Esophagus muscularis mucosa (tissue), 4 donors: ENCODE results near the gene PRKAR1B. TPM values are rescaled to one million over a fixed set of nuclear protein-coding genes. Genes with fewer than 3 reads are reported as not detected.

Experiments used
- DNase-seq: peaks from one replicate; pipeline ENCODE4 v3.0.0-alpha.2; 2017; ENCODE audit errors: extremely low spot score
- H3K27ac ChIP-seq, 4 donors: fragments of 200-600 bp; sonication (generic); replicated peaks in 1 of 4; 1 replicate in 3 of 4; 2 replicates in 1 of 4; pipeline ENCODE4 v1.5.1; 2016 to 2019; ENCODE audit warnings: mild to moderate bottlenecking in 1 of 4
- H3K27me3 ChIP-seq, 4 donors: fragments of 200-600 bp; sonication (generic); one replicate each; pipeline versions ENCODE4 v1.5.1 to v1.6.0; 2016 to 2019
- H3K36me3 ChIP-seq, 4 donors: fragments of 200-600 bp; sonication (generic); one replicate each; pipeline ENCODE4 v1.5.1; 2016 to 2019
- H3K4me1 ChIP-seq, 4 donors: fragments of 200-600 bp; sonication (generic); one replicate each; pipeline ENCODE4 v1.5.1; 2016 to 2019
- H3K4me3 ChIP-seq, 4 donors: fragments of 200-600 bp; sonication (generic); 1 replicate in 2 of 4; 2 replicates in 2 of 4; pipeline ENCODE4 v1.5.1; 2016 to 2019; ENCODE audit warnings: mild to moderate bottlenecking in 4 of 4, moderate library complexity in 1 of 4
- H3K9me3 ChIP-seq, 4 donors: fragments of 200-600 bp; sonication (generic); 1 replicate in 3 of 4; 2 replicates in 1 of 4; pipeline ENCODE4 v1.5.1; 2016 to 2019
- EP300 ChIP-seq: sonication (generic); formaldehyde crosslinking; IDR thresholded peaks from one replicate; pipeline ENCODE4 v1.6.1; 2017; ENCODE audit warnings: antibody characterized with exemption
- POLR2A ChIP-seq: fragments of 450-650 bp; IDR thresholded peaks from one replicate; pipeline ENCODE4 v1.6.1; 2017; ENCODE audit warnings: antibody characterized with exemption, moderate library complexity, mild to moderate bottlenecking, low read depth
- POLR2AphosphoS5 ChIP-seq, 2 donors: sonication (generic); formaldehyde crosslinking; IDR thresholded peaks; one replicate each; pipeline ENCODE4 v1.6.1; 2017; ENCODE audit warnings: antibody characterized with exemption in 2 of 2
- WGBS: methylation state at CpG from one replicate; pipeline ENCODE4 v1.1.5; 2018; 5-methylcytosine and 5-hydroxymethylcytosine counted together
- intact Hi-C: fragments of 100-400 bp; cut with DNase I; formaldehyde crosslinking; loops from one replicate; pipeline ENCODE4 v1.15.1; 2023
- total RNA-seq, 4 donors: library from RNA; depleted of rRNA; stranded (reverse); fragments of >200 nt; gene quantifications; one replicate each; pipeline versions ENCODE4 v1.1.0 to v1.2.1, GENCODE V29; 2016
- TF ChIP-seq, protein P1 (sequence below), 3 experiments: fragments of 200-600 bp in 2 of 3; fragments of 450-650 bp in 1 of 3; sonication (generic) in 2 of 3; IDR thresholded peaks; one replicate each; pipeline ENCODE4 v1.5.1; 2017 to 2019; ENCODE audit warnings: antibody characterized with exemption in 3 of 3, mild to moderate bottlenecking in 2 of 3, moderate library complexity in 1 of 3

PRKAR1B gene
- total RNA-seq, 4 donors from 2014 or later: 15.4 to 46.9 (median 31.4) TPM

DNA sequence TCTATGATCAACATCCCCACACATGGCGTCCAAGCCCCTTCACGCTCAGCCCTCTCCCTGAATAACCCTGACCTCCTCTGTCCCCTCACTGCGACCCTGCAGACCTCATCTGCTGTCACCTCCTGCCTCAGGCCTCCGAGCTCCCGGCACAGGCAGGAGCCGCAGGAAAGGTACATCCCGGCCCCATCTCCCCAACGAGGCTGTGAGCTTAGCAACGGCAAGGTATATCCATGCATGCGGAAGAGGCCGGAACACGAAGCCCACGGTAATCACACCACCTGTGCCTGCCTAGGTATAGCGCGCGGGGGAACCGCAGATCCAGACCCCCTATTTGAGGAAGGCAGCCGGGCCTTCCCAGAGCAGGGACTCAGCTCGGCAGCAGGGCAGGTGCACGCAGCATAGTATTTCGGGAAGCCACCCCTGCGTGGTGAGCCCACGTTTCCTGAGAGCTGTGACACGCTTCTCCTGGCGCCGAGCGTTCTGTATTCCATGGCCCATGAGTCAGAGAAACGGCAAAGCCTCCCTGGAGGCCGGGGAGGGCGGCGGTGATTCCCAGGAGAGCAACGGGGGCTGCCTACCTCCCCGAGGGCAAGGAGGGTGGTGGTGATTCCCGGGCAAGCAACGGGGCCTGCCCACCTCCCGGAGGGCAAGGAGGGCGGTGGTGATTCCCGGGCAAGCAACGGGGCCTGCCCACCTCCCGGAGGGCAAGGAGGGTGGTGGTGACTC lies 50.7 kb downstream of the PRKAR1B start:
- no peak for DNase-seq
- TF ChIP-seq, protein P1, sequence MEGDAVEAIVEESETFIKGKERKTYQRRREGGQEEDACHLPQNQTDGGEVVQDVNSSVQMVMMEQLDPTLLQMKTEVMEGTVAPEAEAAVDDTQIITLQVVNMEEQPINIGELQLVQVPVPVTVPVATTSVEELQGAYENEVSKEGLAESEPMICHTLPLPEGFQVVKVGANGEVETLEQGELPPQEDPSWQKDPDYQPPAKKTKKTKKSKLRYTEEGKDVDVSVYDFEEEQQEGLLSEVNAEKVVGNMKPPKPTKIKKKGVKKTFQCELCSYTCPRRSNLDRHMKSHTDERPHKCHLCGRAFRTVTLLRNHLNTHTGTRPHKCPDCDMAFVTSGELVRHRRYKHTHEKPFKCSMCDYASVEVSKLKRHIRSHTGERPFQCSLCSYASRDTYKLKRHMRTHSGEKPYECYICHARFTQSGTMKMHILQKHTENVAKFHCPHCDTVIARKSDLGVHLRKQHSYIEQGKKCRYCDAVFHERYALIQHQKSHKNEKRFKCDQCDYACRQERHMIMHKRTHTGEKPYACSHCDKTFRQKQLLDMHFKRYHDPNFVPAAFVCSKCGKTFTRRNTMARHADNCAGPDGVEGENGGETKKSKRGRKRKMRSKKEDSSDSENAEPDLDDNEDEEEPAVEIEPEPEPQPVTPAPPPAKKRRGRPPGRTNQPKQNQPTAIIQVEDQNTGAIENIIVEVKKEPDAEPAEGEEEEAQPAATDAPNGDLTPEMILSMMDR (IDR thresholded peaks at IDR 0.05): no peak
- TF ChIP-seq POLR2AphosphoS5 (IDR thresholded peaks at IDR 0.05) (no peak), EP300 (no peak), POLR2A (no peak)
- H3K9me3 ChIP-seq: no peaks in the 10 kb centered on the region
- 95% methylated on average over 37 of the region's 40 CpGs for WGBS
- intact Hi-C loops: no loop called here
- no peaks in the 10 kb centered on the region for H3K27me3 ChIP-seq
- H3K4me1 ChIP-seq: peaks cover 4 to 14% (median 11%) of the 10 kb centered on the region in 4 donors
- H3K4me3 ChIP-seq: no peak overlapping the region
- H3K36me3 ChIP-seq: peaks cover 0 to 39% (median 16%) of the 10 kb centered on the region in 4 donors
- H3K27ac ChIP-seq: peak overlapping the region in 1 of 4 donors; percentile 80

DNA sequence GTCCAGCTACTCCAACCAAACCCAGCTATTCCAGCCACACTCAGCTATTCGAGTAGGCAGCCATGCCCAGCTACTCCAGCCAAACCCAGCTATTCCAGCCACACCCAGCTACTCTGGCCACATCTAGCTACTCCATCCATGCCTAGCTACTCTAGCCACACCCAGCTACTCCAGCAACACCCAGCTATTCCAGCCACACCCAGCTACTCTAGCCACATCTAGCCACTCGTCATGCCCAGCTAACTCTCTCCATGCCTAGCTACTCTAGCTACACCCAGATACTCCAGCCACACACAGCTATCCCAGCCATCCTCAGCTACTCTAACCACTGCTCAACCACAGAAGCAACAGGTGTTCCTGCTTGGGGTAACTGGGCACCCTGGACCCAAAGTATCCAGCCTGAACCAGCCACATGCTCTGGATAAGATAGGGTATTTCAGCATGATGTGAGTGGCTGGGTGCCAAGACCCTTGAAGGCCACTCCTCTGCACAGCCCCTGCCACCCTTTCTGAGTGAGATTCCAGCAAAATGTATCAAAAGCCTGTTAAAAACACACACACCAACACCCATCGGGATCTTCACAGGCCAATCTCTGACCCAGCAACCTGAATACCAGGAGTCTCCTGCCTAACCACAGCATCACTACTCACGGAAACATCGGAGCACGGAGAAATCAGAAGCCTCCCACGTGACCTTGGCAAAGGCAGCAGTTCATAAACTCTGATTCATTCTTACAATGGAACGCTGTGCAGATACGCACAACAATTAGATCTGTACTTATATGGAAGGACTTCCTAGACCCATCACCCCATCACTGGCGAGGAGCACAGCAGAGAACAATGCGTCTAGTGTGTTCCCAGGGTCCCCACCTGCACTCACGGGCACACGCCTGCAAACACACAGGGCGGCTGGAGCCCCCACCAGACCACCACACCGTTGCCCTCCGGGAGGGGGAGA lies 52.3 kb downstream of the PRKAR1B start:
- H3K27me3 ChIP-seq: no peaks in the 10 kb centered on the region
- intact Hi-C loops: no loop called here
- H3K9me3 ChIP-seq: no peaks in the 10 kb centered on the region
- H3K4me1 ChIP-seq: peaks cover 4 to 14% (median 11%) of the 10 kb centered on the region in 4 donors
- peaks cover 0 to 30% (median 12%) of the 10 kb centered on the region in 4 donors for H3K36me3 ChIP-seq
- WGBS: 70% methylated on average over 16 of the region's 16 CpGs
- peak; percentile 89 for TF ChIP-seq EP300
- no peak for TF ChIP-seq POLR2A
- TF ChIP-seq POLR2AphosphoS5 (IDR thresholded peaks at IDR 0.05): peak; percentile 89 to 90
- TF ChIP-seq, protein P1 (IDR thresholded peaks at IDR 0.05): no peak
- H3K4me3 ChIP-seq: peak overlapping the region in 1 of 4 donors; percentile 0
- H3K27ac ChIP-seq: peak overlapping the region; percentile 80 to 81 (median 80)
- DNase-seq: no peak

DNA sequence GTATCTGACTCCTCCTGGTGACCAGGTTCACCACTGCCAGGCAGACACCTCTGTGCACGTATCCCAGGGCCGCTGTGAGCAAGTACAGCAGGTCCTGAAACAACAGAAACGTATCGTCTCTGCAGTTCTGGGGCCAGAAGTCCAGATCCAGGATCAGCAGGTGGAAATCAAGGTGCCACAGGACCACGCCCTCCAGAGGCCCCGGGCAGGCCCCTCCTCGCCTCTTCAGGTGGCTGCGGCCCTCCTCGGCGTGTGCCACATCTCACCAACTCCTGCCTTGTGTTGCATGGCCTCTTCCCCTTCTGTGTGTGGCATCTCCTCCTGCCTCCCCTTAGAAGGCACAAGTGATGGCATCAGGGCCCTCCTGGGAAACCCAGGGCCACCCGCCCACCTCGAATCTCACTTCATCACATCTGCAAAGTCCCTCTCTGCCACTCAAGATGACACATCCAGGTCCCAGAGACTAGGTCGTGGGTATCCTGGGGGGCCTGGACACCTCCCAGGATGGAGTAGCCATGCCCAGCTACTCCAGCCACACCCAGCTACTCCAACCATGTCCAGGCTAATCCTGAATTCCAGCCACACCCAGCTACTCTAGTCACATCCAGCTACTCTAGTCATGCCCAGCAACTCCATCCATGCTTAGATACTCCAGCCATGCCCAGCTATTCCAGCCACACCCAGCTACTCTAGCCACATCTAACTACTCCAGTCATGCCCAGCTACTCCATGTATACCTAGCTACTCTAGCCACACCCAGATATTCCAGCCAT lies 53.2 kb downstream of the PRKAR1B start:
- H3K9me3 ChIP-seq: no peaks in the 10 kb centered on the region
- 94% methylated on average over 13 of the region's 13 CpGs for WGBS
- no peak overlapping the region for H3K4me3 ChIP-seq
- peak overlapping the region; percentile 80 to 81 (median 80) for H3K27ac ChIP-seq
- TF ChIP-seq POLR2A: no peak
- TF ChIP-seq EP300: no peak
- TF ChIP-seq, protein P1 (IDR thresholded peaks at IDR 0.05): no peak
- no peak for TF ChIP-seq POLR2AphosphoS5 (IDR thresholded peaks at IDR 0.05)
- H3K36me3 ChIP-seq: peaks cover 0 to 22% (median 8%) of the 10 kb centered on the region in 4 donors
- H3K4me1 ChIP-seq: peaks cover 4 to 15% (median 12%) of the 10 kb centered on the region in 4 donors
- no peaks in the 10 kb centered on the region for H3K27me3 ChIP-seq
- no peak for DNase-seq
- intact Hi-C loops: no loop called here

DNA sequence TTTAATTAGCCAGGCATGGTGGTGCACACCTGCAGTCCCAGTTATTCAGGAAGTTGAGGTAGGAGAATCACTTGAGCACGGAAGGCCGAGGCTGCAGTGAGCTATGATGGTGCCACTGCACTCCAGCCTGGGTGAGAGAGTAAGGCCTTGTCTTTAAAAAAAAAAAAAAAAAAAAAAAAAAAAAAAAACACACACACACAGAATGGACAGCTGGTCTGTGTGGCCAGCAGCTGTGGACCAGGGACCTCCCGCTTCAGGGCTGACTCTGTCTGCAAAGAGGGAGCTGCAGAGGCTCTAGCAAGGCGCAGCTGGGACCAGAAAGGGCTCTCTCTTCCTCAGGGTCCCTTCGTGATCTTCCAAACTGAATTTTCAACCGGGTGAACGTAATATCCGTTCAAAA lies 54.2 kb downstream of the PRKAR1B start:
- WGBS: 88% methylated on average over 8 of the region's 8 CpGs
- TF ChIP-seq, protein P1 (IDR thresholded peaks at IDR 0.05): no peak
- TF ChIP-seq EP300 (no peak), POLR2A (no peak), POLR2AphosphoS5 (IDR thresholded peaks at IDR 0.05) (no peak)
- H3K4me1 ChIP-seq: peaks cover 13 to 24% (median 22%) of the 10 kb centered on the region in 4 donors
- H3K4me3 ChIP-seq: no peak overlapping the region
- DNase-seq: no peak
- H3K27me3 ChIP-seq: no peaks in the 10 kb centered on the region
- H3K36me3 ChIP-seq: peaks cover 0 to 12% (median 8%) of the 10 kb centered on the region in 4 donors
- no peaks in the 10 kb centered on the region for H3K9me3 ChIP-seq
- H3K27ac ChIP-seq: peak overlapping the region; percentile 80 to 81 (median 80)
- intact Hi-C loops: no loop called here
